ENCODE data around the gene KMT5C.

KMT5C gene

DNA sequence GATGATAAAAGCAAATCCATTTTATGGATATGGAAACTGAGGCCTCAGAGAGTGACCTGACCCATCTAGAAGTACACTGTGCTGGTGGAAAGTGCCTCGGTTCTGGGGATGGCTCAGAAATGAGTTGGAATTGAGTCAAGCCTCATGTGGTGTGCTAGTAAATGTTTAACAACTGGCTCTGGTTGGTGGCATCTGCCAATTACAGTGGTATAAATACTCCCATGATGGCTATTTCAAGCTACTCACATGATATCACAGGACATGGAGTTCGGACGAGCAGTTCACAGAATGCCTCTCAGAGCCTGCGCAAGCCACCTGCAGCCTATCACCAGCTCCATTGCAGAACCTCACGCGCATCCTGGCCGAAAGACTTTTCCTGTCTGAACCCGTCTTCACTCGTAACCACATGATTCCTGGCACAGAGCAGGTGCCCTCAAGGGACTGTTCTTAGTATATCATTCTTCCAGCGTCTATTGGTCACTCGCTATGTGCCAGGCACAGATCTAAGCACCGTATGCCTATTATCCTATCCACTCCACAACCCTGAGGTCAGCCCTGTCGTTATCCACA, 23.6 kb upstream of the KMT5C start:
- H3K27ac ChIP-seq: no peak overlapping the region
- TF ChIP-seq, protein P1, sequence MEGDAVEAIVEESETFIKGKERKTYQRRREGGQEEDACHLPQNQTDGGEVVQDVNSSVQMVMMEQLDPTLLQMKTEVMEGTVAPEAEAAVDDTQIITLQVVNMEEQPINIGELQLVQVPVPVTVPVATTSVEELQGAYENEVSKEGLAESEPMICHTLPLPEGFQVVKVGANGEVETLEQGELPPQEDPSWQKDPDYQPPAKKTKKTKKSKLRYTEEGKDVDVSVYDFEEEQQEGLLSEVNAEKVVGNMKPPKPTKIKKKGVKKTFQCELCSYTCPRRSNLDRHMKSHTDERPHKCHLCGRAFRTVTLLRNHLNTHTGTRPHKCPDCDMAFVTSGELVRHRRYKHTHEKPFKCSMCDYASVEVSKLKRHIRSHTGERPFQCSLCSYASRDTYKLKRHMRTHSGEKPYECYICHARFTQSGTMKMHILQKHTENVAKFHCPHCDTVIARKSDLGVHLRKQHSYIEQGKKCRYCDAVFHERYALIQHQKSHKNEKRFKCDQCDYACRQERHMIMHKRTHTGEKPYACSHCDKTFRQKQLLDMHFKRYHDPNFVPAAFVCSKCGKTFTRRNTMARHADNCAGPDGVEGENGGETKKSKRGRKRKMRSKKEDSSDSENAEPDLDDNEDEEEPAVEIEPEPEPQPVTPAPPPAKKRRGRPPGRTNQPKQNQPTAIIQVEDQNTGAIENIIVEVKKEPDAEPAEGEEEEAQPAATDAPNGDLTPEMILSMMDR (conservative IDR thresholded peaks at IDR 0.05): no peak
- TF ChIP-seq ZFX (IDR thresholded peaks at IDR 0.05): no peak

DNA sequence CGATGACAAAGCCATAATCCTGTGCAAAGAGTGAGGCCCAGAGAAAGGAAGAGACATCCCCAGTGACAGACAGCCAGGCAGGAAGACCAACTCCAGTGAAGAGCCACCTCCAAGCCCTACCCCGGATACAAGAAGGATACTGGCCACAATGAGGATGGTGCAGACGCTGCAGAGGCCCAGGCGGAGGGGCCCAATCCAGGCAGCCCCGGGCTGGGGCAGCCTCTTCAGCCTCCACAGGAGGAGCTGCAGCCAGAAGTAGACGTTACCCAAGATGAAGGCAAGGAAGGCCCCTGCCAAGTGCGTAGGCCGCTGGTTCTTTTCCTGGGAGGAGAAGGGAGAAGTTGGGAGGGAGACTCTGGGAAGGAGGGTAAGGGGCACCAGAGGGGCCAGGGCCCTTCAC, 23.0 kb upstream of the KMT5C start:
- H3K27ac ChIP-seq: no peak overlapping the region
- TF ChIP-seq, protein P1 (conservative IDR thresholded peaks at IDR 0.05): no peak
- TF ChIP-seq ZFX (IDR thresholded peaks at IDR 0.05): no peak

DNA sequence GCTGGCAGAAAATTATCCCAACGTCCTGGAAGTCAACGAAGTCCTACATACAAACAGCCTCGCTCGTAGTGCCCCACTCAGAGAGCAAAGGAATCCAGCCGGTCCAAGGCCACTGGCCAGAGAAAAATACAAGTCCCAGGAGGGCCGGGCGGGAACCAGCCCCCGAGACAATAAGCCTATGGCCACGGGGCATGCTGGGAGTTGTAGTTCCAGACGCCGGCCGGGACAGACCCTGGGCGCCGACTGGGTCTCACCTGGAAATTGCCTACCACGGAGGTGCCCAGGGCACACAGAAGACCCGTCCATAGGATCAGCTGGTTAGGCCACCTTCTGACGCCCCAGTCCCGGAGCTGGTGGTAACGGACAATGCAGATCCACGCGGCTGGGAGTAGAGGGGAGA, 19.9 kb upstream of the KMT5C start:
- TF ChIP-seq, protein P1 (conservative IDR thresholded peaks at IDR 0.05): no peak
- no peak for TF ChIP-seq ZFX (IDR thresholded peaks at IDR 0.05)
- H3K27ac ChIP-seq: no peak overlapping the region

DNA sequence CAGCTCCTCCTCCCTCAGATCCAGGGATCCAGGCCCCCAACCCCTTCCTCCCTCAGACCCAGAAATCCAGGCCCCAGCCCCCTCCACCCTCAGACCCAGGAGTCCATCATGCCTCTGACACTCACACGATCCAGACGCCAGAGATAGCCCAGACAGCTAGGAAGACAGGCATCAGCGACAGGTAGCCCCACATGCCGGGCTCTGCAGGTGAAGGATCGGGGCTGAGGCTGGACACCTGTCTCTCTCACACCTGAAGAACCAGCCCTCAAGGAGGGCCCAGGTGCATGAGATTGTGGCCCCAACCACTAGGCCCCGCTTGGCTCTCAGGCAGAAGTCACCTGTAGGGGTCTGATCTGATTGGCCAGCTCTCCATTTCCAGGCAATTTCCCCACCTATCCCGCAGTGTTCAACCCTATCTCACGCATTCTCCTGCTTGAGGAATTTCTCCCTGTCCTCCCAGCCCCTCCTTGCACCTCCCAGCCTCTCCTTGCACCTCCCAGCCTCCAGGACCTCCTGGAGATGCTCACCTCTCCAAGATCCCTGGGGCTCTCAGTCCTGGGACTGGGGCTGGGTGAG, 18.7 kb upstream of the KMT5C start:
- TF ChIP-seq ZFX (IDR thresholded peaks at IDR 0.05): no peak
- TF ChIP-seq, protein P1 (conservative IDR thresholded peaks at IDR 0.05): no peak
- no peak overlapping the region for H3K27ac ChIP-seq

DNA sequence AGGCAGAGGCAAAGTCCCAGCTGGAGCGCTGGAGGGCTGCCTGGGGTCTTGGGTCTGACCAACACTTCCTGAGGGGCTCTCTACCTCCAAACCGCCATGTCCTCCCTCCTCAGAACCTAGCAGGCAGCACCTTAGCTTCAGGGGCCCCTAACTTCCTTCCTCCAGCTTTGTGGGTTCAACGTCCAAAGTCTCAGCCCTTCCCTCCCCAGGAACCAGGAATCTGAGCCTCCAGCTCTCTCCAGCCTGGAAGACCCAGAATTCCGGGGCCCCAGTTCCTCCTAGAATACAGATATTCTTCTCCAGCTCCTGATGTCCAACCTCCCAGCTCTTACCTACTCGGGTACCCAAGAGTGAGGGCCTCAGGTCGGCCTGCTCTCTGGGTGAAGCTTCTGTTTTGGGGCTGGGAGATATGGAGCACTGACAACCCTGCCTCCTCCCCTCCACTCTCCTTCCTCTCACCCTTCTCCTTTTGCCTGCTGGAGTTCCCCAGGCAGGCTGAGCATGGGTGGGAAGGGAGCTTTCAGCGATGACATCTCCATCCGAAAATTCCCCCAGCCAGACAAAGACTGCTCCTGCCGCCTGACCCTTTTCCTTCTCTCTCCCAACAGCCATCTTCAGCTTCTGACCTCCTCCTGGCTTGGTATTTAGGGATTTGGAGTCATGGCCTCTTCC, 18.1 kb upstream of the KMT5C start:
- no peak overlapping the region for H3K27ac ChIP-seq
- TF ChIP-seq, protein P1 (conservative IDR thresholded peaks at IDR 0.05): no peak
- TF ChIP-seq ZFX (IDR thresholded peaks at IDR 0.05): no peak

DNA sequence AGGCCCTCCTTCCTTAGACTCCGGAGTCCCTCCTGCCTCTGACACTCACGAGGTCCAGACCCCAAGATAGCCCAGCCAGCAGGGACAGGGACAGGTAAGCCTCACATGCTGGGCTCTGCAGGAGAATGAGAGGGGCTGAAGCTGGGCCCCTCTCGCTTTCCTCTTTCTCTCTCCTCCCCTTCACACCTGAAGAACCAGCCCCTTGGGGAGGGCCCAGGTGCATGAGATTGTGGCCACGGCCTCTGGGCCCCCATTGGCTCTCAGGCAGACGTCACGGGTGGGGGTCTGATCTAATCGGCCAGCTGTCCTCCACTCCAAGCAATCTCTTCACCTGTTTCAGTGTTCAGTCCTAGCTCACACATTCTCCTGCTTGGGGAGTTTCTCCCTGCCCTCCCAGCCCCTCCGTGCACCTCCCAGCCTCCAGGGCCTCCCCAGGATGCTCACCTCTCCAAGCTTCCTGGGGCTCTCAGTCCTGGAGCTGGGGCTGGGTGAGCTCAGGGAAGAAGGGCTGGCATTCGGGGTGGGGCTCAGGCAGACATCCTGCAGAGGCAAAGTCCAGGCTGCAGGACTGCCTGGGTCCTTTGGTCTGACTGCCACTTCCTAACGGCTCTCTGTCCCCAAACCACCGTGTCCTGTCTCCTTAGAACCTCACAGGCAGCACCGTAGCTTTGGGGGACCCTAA, 17.3 kb upstream of the KMT5C start:
- TF ChIP-seq, protein P1 (conservative IDR thresholded peaks at IDR 0.05): no peak
- no peak for TF ChIP-seq ZFX (IDR thresholded peaks at IDR 0.05)
- H3K27ac ChIP-seq: no peak overlapping the region

DNA sequence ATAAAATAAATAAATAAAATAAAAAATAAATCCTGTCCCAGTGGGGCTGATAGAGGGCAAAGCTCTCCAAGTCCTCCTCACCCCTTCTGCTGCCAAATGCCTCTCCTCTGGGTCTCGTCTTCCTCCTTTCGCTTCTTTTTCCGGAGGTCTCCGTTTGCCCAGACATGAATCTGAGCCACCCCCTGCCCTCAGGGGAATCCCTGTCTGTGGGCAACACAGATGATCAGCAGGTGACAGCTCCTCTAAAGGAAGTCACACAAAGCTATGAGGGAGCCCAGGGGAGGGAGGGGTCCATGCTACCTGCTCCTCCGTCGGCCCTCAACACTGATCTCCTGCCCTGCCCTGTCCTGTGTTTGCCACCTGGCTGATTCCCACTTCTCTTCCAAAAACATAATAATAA, 15.0 kb upstream of the KMT5C start:
- TF ChIP-seq ZFX (IDR thresholded peaks at IDR 0.05): no peak
- TF ChIP-seq, protein P1 (conservative IDR thresholded peaks at IDR 0.05): no peak
- H3K27ac ChIP-seq: no peak overlapping the region

Data from C4-2B (cell line).